SU-DHL-6 (cell line): ENCODE results near the gene PLAU.

Experiments used
- EZH2phosphoT487 ChIP-seq: fragments of 200-600 bp; sonication (generic), shearing (Covaris generic); conservative IDR thresholded peaks from 2 replicates; pipeline ENCODE4 v1.6.1; 2018; ENCODE audit warnings: mild to moderate bottlenecking, antibody characterized with exemption, low read length, moderate library complexity, mixed read lengths
- TF ChIP-seq, protein P1 (sequence below): fragments of 200-600 bp; sonication (generic); IDR thresholded peaks from one replicate; pipeline ENCODE4 v1.5.1; 2017; ENCODE audit warnings: antibody characterized with exemption, mild to moderate bottlenecking, low read length, moderate library complexity; ENCODE audit not compliant: insufficient read depth, poor library complexity, severe bottlenecking

GRCh38 chr10:73923935-73924598, 13.1 kb downstream of the PLAU start:
- TF ChIP-seq, protein P1, sequence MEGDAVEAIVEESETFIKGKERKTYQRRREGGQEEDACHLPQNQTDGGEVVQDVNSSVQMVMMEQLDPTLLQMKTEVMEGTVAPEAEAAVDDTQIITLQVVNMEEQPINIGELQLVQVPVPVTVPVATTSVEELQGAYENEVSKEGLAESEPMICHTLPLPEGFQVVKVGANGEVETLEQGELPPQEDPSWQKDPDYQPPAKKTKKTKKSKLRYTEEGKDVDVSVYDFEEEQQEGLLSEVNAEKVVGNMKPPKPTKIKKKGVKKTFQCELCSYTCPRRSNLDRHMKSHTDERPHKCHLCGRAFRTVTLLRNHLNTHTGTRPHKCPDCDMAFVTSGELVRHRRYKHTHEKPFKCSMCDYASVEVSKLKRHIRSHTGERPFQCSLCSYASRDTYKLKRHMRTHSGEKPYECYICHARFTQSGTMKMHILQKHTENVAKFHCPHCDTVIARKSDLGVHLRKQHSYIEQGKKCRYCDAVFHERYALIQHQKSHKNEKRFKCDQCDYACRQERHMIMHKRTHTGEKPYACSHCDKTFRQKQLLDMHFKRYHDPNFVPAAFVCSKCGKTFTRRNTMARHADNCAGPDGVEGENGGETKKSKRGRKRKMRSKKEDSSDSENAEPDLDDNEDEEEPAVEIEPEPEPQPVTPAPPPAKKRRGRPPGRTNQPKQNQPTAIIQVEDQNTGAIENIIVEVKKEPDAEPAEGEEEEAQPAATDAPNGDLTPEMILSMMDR: no peak
- no peak for TF ChIP-seq EZH2phosphoT487
